OCI-LY7 (cell line): ENCODE results near the gene TBL1XR1. TPM values are rescaled to one million over a fixed set of nuclear protein-coding genes. Genes with fewer than 3 reads are reported as not detected.

Source experiments
- BruUV-seq: library from RNA; stranded (reverse); fragments of 400-500 nt; replicated peaks from 2 replicates; lab custom pipeline; 2021; lab: Mats Ljungman, UMichigan
- CTCF ChIA-PET: fragments of 300-600 bp; sonication (Branson Sonifier 250); formaldehyde crosslinking; loops from one replicate; lab custom pipeline; 2022; ENCODE audit warnings: antibody characterized with exemption; ENCODE audit not compliant: unreplicated experiment; lab: Charles Lee
- POLR2A ChIA-PET: fragments of 300-600 bp; sonication (Branson Sonifier 250); formaldehyde crosslinking; loops from one replicate; lab custom pipeline; 2022; ENCODE audit warnings: antibody characterized with exemption; lab: Charles Lee
- DNase-seq: peaks from one replicate; pipeline ENCODE4 v3.0.0-alpha.2; 2015; ENCODE audit warnings: low spot score
- H2AFZ ChIP-seq: fragments of 200-600 bp; sonication (generic), shearing (Covaris generic); 2 replicates; pipeline ENCODE4 v1.6.1; 2014; ENCODE audit warnings: mild to moderate bottlenecking, antibody characterized with exemption, low read length, moderate library complexity
- H3K27ac ChIP-seq: fragments of 200-600 bp; sonication (generic); 2 replicates; pipeline ENCODE4 v1.5.1; 2014; ENCODE audit warnings: mixed run types, low read depth, mild to moderate bottlenecking, moderate library complexity, low read length, inconsistent platforms; ENCODE audit not compliant: poor library complexity, severe bottlenecking
- H3K36me3 ChIP-seq: fragments of 200-600 bp; sonication (generic); 2 replicates; pipeline ENCODE4 v1.6.1; 2014; ENCODE audit warnings: mild to moderate bottlenecking, antibody characterized with exemption, low read length, moderate library complexity, mixed read lengths; ENCODE audit not compliant: insufficient read depth
- H3K4me1 ChIP-seq: fragments of 200-600 bp; sonication (generic); 2 replicates; pipeline ENCODE4 v1.5.1; 2014; ENCODE audit warnings: mild to moderate bottlenecking, low read length; ENCODE audit not compliant: insufficient read depth, poor library complexity, severe bottlenecking
- H3K4me2 ChIP-seq: fragments of 200-600 bp; sonication (generic); 2 replicates; pipeline ENCODE4 v1.6.1; 2014; ENCODE audit warnings: mild to moderate bottlenecking, low read length
- H3K4me3 ChIP-seq: fragments of 200-600 bp; sonication (generic); 2 replicates; pipeline ENCODE4 v1.5.1; 2014; ENCODE audit warnings: mild to moderate bottlenecking, low read depth, low read length; ENCODE audit not compliant: poor library complexity, severe bottlenecking
- H3K79me2 ChIP-seq: fragments of 200-600 bp; sonication (generic); 2 replicates; pipeline ENCODE4 v1.6.1; 2016; ENCODE audit warnings: low read depth, mild to moderate bottlenecking, low read length, moderate library complexity, mixed read lengths; ENCODE audit not compliant: insufficient read depth
- H3K9me2 ChIP-seq: fragments of 200-600 bp; sonication (generic); 2 replicates; pipeline ENCODE4 v1.6.1; 2016; ENCODE audit warnings: mild to moderate bottlenecking, low read length, mixed read lengths; ENCODE audit not compliant: insufficient read depth
- H3K9me3 ChIP-seq: fragments of 200-600 bp; sonication (generic); 2 replicates; pipeline ENCODE4 v1.6.1; 2014; ENCODE audit warnings: mild to moderate bottlenecking, mixed run types, low read length, mixed read lengths
- H4K20me1 ChIP-seq: fragments of 200-600 bp; sonication (generic); 2 replicates; pipeline ENCODE4 v1.6.1; 2014; ENCODE audit warnings: mild to moderate bottlenecking, antibody characterized with exemption, low read length, moderate library complexity, mixed read lengths; ENCODE audit not compliant: insufficient read depth
- CTCF ChIP-seq: fragments of 200-600 bp; sonication (generic); conservative IDR thresholded peaks from 2 replicates; pipeline ENCODE4 v1.5.1; 2014; ENCODE audit warnings: mild to moderate bottlenecking, antibody characterized with exemption, low read length, moderate library complexity, mixed read lengths
- EZH2phosphoT487 ChIP-seq: fragments of 200-600 bp; sonication (generic); IDR thresholded peaks from 2 replicates; pipeline ENCODE4 v1.6.1; 2018; ENCODE audit warnings: low read depth, borderline replicate concordance, mild to moderate bottlenecking, mixed run types, antibody characterized with exemption, low read length, moderate library complexity, mixed read lengths
- intact Hi-C: fragments of 100-400 bp; cut with micrococcal nuclease; formaldehyde crosslinking; loops from one replicate; pipeline ENCODE4 v1.10.0; 2022; ENCODE audit not compliant: unreplicated experiment
- total RNA-seq, 2 experiments: library from RNA; depleted of rRNA in 1 of 2; stranded (reverse); fragments of >200 nt in 1 of 2; shearing (Covaris generic) in 1 of 2; gene quantifications; 2 replicates each; pipeline ENCODE4 v1.2.3, GENCODE V29; 2014 to 2022

The TBL1XR1 gene
- total RNA-seq, 2 experiments from 2014 or later, result 103 to 158 TPM

- no peaks in the 10 kb centered on the region for H4K20me1 ChIP-seq
Observed at GRCh38 chr3:177035676-177036075, 161.6 kb downstream of the TBL1XR1 start.

GRCh38 chr3:177034832-177035475 lies 162.3 kb downstream of the TBL1XR1 start:
- H3K27ac ChIP-seq, result peak overlapping the region; percentile 83
- POLR2A ChIA-PET, result interaction anchor here (0.7 to 3.1 kb wide), 12 partner anchors 9 to 1218 kb away, joined by 3 to 13 read pairs (median 4); no protein-coding TSS in a partner anchor
- peaks cover 7% of the 10 kb centered on the region; the same call in 1 of the 2 replicates for H3K9me3 ChIP-seq
- H4K20me1 ChIP-seq, result no peaks in the 10 kb centered on the region
- H3K4me3 ChIP-seq, result no peak overlapping the region
- no peak overlapping the region for H2AFZ ChIP-seq
- H3K4me2 ChIP-seq, result peak overlapping the region; percentile 57
- no peaks in the 10 kb centered on the region for H3K9me2 ChIP-seq
- no peak for DNase-seq
- H3K79me2 ChIP-seq, result peaks cover 18% of the 10 kb centered on the region; the same call in 1 of the 2 replicates
- intact Hi-C loops, result no loop called here
- H3K4me1 ChIP-seq, result peaks cover 55% of the 10 kb centered on the region
- peaks cover 93% of the 10 kb centered on the region for H3K36me3 ChIP-seq
- no peak for TF ChIP-seq EZH2phosphoT487
- no peak for TF ChIP-seq CTCF
- no TSS peak for BruUV-seq
- CTCF ChIA-PET, result no interaction called here

More at GRCh38 chr3:177035676-177036075, 161.6 kb downstream of the TBL1XR1 start:
- intact Hi-C loops, result no loop called here
- Histone ChIP-seq H3K36me3 (peaks cover 91% of the 10 kb centered on the region), H3K9me2 (no peaks in the 10 kb centered on the region), H3K4me1 (peaks cover 63% of the 10 kb centered on the region), H2AFZ (no peak overlapping the region), H3K4me3 (peak overlapping the region; percentile 47), H3K79me2 (peaks cover 18% of the 10 kb centered on the region; the same call in 1 of the 2 replicates), H3K9me3 (peaks cover 7% of the 10 kb centered on the region; the same call in 1 of the 2 replicates), H3K27ac (peak overlapping the region; percentile 83), H3K4me2 (peak overlapping the region; percentile 57)
- TF ChIP-seq EZH2phosphoT487, result no peak
- TF ChIP-seq CTCF, result no peak
- no peak for DNase-seq
- ChIA-PET POLR2A (interaction anchor here (0.7 to 1.6 kb wide), 11 partner anchors 9 to 1217 kb away, joined by 3 to 9 read pairs (median 3); no protein-coding TSS in a partner anchor), CTCF (no interaction called here)
- no TSS peak for BruUV-seq
